ENCODE results near the gene ARHGEF7.

ARHGEF7 gene

DNA sequence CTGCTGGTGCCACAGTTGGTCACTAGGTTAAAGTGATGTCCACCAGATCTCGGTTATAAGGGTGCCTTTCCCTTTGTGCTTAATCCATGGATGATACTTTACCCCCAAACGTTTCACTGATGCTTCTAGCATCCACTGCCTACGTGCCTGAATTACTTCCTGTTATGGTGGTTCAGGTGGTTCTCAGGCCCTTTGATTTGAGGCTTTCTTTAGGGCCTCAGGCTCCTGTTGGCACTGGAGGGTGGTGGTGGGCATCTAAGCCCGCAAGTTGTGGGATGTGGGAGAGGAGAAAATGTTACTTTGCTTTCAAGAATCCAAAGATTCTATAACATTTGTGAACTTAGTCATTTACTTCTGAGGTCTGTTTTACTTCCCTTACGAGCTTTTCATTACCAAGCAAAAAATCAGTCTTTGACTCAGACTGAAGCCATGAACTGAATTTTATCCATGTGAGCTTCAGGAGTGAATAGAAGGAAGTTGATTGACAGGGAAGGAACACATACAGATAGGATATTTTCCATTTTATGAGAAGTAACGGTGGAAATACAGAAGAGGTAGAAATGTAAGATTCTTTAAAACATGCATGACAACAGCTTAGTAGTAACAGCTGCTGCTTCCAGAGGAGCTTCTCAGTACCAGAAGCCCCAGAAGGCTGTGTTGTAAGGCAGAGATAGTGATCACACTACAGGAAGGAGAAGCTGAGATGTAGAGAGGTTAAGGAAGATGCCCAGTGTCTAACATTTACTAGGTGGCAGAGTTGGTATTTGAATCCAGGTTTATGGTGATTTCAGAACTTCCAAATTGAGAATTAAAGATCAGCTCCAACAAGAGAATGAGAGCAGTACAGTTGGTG, 65.0 kb downstream of the ARHGEF7 start:
- H3K27ac ChIP-seq, result no peak overlapping the region
- TF ChIP-seq, protein P1, sequence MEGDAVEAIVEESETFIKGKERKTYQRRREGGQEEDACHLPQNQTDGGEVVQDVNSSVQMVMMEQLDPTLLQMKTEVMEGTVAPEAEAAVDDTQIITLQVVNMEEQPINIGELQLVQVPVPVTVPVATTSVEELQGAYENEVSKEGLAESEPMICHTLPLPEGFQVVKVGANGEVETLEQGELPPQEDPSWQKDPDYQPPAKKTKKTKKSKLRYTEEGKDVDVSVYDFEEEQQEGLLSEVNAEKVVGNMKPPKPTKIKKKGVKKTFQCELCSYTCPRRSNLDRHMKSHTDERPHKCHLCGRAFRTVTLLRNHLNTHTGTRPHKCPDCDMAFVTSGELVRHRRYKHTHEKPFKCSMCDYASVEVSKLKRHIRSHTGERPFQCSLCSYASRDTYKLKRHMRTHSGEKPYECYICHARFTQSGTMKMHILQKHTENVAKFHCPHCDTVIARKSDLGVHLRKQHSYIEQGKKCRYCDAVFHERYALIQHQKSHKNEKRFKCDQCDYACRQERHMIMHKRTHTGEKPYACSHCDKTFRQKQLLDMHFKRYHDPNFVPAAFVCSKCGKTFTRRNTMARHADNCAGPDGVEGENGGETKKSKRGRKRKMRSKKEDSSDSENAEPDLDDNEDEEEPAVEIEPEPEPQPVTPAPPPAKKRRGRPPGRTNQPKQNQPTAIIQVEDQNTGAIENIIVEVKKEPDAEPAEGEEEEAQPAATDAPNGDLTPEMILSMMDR (IDR thresholded peaks at IDR 0.05), result no peak
- TF ChIP-seq ZFX (IDR thresholded peaks at IDR 0.05; ENCODE audit: borderline replicate concordance), result no peak

DNA sequence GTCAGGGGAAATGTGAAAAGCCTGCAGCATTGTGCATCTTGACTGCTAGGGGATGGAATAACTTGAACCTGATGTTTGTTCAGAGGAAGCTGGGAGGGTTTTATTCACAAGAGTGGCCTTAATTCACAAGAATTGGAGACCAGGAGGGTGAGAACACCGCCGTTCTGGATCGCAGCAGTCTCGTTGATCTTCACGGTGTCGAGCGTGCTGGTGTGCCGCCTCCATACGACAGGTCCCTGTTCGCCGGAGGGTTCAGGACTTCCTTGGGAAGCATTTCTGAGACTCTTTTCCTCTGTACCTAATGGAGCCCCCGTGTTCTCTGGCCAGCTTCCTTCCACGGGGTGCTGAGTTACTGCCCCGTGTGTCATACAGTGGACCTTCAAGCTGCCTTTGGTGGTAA, 66.9 kb downstream of the ARHGEF7 start:
- no peak for TF ChIP-seq ZFX (IDR thresholded peaks at IDR 0.05; ENCODE audit: borderline replicate concordance)
- TF ChIP-seq, protein P1 (IDR thresholded peaks at IDR 0.05), result no peak
- H3K27ac ChIP-seq, result no peak overlapping the region

DNA sequence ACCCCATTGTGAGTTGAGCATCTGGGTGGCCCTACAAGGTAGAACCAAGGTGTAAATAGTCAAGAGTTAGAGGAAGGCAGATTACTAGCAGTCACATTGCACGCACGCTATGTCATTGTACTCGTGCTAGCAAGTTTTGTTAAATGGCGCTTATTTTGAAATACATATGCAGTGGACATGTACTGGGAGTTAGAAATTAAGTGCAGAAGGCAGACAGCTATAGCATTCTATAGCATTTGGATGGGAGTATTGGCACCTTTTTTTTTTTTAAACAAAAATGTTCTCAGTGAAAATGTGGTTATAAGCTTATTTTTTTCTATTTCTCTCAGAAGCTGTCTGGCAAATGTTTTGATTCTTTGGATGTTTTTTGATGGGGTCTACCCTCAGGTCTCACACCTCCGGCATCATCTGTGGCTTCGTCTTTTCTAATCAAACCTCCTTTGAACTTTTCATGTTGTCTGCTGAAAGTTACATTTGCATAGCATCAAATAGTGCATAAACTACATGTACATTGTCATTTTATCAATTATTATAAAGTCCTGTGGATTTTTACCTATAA, 68.1 kb downstream of the ARHGEF7 start:
- no peak overlapping the region for H3K27ac ChIP-seq
- TF ChIP-seq ZFX (IDR thresholded peaks at IDR 0.05; ENCODE audit: borderline replicate concordance), result no peak
- TF ChIP-seq, protein P1 (IDR thresholded peaks at IDR 0.05), result no peak

DNA sequence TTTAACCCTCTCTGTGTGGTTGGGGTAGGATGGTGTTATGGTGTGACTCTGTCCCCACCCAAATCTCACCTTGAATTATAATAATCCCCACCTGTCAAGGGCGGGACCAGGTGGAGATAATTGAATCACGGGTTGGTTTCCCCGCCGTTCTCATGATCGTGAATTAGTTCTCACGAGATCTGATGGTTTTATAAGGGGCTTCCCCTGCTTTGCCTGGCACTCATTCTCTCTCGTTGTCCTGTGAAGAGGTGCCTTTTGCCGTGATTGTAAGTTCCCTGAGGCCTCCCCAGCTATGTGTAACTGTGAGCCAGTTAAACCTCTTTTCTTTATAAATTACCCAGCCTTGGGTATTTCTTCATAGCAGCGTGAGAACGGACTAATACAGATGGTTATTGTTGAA, 68.8 kb downstream of the ARHGEF7 start:
- TF ChIP-seq, protein P1 (IDR thresholded peaks at IDR 0.05), result no peak
- TF ChIP-seq ZFX (IDR thresholded peaks at IDR 0.05; ENCODE audit: borderline replicate concordance), result no peak
- H3K27ac ChIP-seq, result no peak overlapping the region

DNA sequence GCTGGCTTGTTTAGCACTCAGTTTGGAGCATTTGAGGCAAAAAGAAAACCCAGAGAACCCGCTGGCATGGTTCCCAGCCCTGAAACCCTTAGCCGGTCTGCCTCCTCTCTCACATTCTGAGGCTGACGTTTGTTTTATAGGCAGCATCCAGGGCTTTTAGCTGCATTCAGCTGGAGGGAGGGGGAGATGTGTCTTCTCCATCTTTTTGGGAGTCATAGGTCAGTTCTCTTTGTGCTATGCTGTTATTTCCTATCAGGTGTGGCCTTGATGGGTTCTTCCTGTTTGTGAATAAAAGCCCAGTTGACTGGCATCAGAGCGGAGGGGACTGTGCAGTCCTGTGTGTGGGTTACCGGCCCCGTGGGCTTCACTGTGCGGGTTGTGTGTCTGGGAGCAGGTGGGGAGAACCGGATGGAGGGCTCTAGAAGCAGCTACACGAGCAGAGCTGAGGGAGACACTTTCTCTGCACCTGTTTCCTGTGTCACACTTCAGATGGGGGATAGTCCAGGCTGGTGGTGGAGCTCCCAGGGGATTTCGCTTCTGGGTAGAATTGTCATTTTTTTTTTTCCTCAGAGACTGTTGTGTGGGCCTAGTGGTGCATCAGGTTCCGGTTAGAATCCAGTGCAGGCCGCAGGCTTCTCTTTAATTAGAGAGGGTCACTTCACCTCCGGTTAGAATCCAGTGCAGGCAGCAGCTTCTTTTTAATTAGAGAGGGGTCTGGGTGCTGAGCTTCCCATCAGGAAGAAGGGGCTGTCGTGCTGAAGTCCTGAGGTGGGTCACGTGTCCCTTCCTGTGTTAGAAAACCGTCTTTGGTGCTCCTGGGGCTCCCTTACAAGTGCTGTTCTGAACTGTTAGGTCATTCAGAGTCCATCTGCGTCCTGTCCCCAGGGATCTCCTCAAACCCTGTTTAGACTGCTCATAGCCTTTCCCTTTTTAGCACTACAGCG, 69.6 kb downstream of the ARHGEF7 start:
- no peak for TF ChIP-seq ZFX (IDR thresholded peaks at IDR 0.05; ENCODE audit: borderline replicate concordance)
- TF ChIP-seq, protein P1 (IDR thresholded peaks at IDR 0.05), result no peak
- no peak overlapping the region for H3K27ac ChIP-seq

DNA sequence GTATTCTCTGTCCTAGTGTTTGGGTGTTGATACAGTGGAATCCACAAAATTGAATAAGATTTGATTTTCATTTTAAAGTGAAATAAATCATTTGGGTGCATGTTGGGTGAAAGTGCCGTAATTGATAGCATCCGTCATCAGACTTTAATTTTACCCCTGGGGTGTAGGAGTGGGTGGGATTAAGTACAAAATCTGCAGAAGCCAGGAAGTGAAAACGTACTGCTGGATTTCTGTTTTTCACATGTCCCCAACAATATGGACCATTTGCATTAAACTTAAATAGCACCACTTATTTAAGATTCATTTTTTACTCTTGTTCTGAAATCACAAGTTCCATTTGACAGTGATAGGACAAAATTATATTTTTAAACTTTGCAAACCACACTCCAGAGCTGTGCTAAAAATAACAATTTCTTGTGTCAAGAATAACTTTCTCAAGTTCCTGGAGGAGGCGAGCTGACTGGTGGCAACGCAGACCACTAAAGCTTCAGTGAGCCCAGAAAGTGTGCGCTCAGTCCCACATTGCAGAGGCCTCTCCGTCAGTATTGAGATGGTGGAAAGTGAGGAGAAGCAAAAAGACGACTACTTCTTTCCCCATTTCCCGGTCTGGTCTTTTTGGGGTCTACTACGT, 71.3 kb downstream of the ARHGEF7 start:
- H3K27ac ChIP-seq, result no peak overlapping the region
- TF ChIP-seq ZFX (IDR thresholded peaks at IDR 0.05; ENCODE audit: borderline replicate concordance), result no peak
- TF ChIP-seq, protein P1 (IDR thresholded peaks at IDR 0.05), result no peak
